ENCODE measurements around the gene ETV3. TPM values are rescaled to one million over a fixed set of nuclear protein-coding genes. Genes with fewer than 3 reads are reported as not detected.
"Not testable (repeated sequence)": the region's sequence is repeated elsewhere in the genome, so short reads cannot be mapped to it uniquely, and the experiment has no call there.

The ETV3 gene
- total and polyA plus RNA-seq, 2 experiments from 2014 or later = 5.6 to 21.0 TPM

- peak; percentile 31 for TF ChIP-seq CTCF (IDR thresholded peaks at IDR 0.05; ENCODE audit: low read depth, low read length)
- not testable (repeated sequence) for H3K4me1 ChIP-seq (ENCODE audit: low read depth)
- peak in 1 of 2 donors; percentile 21 for DNase-seq (ENCODE audit: low read depth in 1 of 2, low spot score in 1 of 2)
These were observed 33.8 kb upstream of the ETV3 start for GRCh38 chr1:157171903-157172503.

GRCh38 chr1:157170677-157171515 is 32.7 kb upstream of the ETV3 start:
- TF ChIP-seq CTCF (IDR thresholded peaks at IDR 0.05; ENCODE audit: low read depth, low read length) = peak; percentile 57
- Histone ChIP-seq H3K9me3 (ENCODE audit: low read depth) (no peaks in the 10 kb centered on the region), H3K27me3 (no peaks in the 10 kb centered on the region), H3K4me1 (ENCODE audit: low read depth) (no peaks in the 10 kb centered on the region), H3K27ac (no peak overlapping the region), H3K4me3 (no peak overlapping the region), H3K36me3 (no peaks in the 10 kb centered on the region)
- DNase-seq (ENCODE audit: low read depth in 1 of 2, low spot score in 1 of 2) = peak; percentile 33 to 75

More at GRCh38 chr1:157171903-157172503, 33.8 kb upstream of the ETV3 start:
- H3K27me3 ChIP-seq; H3K9me3 ChIP-seq (ENCODE audit: low read depth); H3K36me3 ChIP-seq; H3K4me3 ChIP-seq; H3K27ac ChIP-seq: not testable (repeated sequence)

- Histone ChIP-seq H3K27ac (no peak overlapping the region), H3K4me3 (no peak overlapping the region), H3K9me3 (ENCODE audit: low read depth) (no peaks in the 10 kb centered on the region), H3K4me1 (ENCODE audit: low read depth) (no peaks in the 10 kb centered on the region), H3K36me3 (no peaks in the 10 kb centered on the region), H3K27me3 (no peaks in the 10 kb centered on the region)
- no peak for DNase-seq (ENCODE audit: low read depth in 1 of 2, low spot score in 1 of 2)
- no peak for TF ChIP-seq CTCF (IDR thresholded peaks at IDR 0.05; ENCODE audit: low read depth, low read length)
These were observed 29.8 kb upstream of the ETV3 start for GRCh38 chr1:157168015-157168414.

- Histone ChIP-seq H3K9me3 (ENCODE audit: low read depth) (no peaks in the 10 kb centered on the region), H3K27ac (no peak overlapping the region), H3K4me1 (ENCODE audit: low read depth) (no peaks in the 10 kb centered on the region), H3K4me3 (no peak overlapping the region), H3K27me3 (no peaks in the 10 kb centered on the region), H3K36me3 (no peaks in the 10 kb centered on the region)
- DNase-seq (ENCODE audit: low read depth in 1 of 2, low spot score in 1 of 2) = no peak
- TF ChIP-seq CTCF (IDR thresholded peaks at IDR 0.05; ENCODE audit: low read depth, low read length) = no peak
These were observed 29.2 kb upstream of the ETV3 start for GRCh38 chr1:157167437-157167836.

GRCh38 chr1:157166590-157166989 is 28.4 kb upstream of the ETV3 start:
- H3K27me3 ChIP-seq = no peaks in the 10 kb centered on the region
- no peak for DNase-seq (ENCODE audit: low read depth in 1 of 2, low spot score in 1 of 2)
- H3K9me3 ChIP-seq (ENCODE audit: low read depth) = no peaks in the 10 kb centered on the region
- no peaks in the 10 kb centered on the region for H3K36me3 ChIP-seq
- H3K4me1 ChIP-seq (ENCODE audit: low read depth) = no peaks in the 10 kb centered on the region
- no peak overlapping the region for H3K4me3 ChIP-seq
- no peak overlapping the region for H3K27ac ChIP-seq
- no peak for TF ChIP-seq CTCF (IDR thresholded peaks at IDR 0.05; ENCODE audit: low read depth, low read length)

Data from cardiac muscle cell (in vitro differentiated cells and primary cell).